Measurements from ENCODE around the gene AP1S1.
"Not testable (repeated sequence)": the region's sequence is repeated elsewhere in the genome, so short reads cannot be mapped to it uniquely, and the experiment has no call there.

Gene AP1S1

GRCh38 chr7:101125989-101126650 lies 28.2 kb upstream of the AP1S1 start:
- DNase-seq: no peak

DNA sequence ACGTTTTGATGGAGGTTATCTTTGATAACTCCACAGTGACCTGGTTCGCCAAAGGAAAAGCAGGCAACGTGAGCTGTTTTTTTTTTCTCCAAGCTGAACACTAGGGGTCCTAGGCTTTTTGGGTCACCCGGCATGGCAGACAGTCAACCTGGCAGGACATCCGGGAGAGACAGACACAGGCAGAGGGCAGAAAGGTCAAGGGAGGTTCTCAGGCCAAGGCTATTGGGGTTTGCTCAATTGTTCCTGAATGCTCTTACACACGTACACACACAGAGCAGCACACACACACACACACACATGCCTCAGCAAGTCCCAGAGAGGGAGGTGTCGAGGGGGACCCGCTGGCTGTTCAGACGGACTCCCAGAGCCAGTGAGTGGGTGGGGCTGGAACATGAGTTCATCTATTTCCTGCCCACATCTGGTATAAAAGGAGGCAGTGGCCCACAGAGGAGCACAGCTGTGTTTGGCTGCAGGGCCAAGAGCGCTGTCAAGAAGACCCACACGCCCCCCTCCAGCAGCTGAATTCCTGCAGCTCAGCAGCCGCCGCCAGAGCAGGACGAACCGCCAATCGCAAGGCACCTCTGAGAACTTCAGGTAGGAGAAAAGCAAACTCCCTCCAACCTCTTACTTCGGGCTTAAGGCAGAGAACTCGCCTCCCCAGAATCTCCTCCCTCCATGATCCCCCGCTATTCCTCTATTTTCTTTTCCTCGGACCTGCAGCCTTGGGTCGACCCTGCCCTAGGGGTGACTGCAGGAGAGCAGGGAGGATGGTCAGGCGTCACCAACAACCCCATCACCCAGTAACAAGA lies 27.4 kb upstream of the AP1S1 start, which contains the start of gene SERPINE1:
Gene SERPINE1, plus strand, starts transcription at position 454 of the 809 bp plus-strand sequence. CDS start 1,290 bp downstream, outside the sequence.
- peak; percentile 24 for DNase-seq

DNA sequence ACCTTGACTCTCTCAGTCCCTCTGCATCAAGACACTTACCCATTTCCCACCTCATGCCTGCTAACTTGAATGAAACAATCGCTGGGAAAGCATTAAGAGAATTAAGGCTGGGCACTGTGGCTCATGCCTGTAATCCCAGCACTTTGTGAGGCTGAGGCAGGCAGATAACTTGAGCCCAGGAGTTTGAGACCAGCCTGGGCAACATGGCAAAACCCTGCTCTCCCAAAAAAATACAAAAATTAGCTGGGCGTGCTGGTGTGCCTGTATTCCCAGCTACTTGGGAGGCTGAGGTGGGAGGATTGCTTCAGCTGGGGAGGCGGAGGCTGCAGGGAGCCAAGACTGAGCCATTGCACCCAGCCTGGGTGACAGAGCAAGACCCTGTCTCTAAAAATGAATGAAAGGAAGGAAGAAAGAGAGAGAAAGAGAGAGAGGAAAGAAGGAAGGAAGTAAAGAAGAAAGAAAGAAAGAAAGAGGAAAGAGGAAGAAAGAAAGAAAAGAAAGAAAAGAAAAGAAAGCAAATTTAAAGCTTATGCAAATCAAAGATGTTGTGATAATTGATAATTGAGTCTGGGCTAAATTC lies 26.7 kb upstream of the AP1S1 start:
- no peak for DNase-seq

- no peak for DNase-seq
These were observed 26.0 kb upstream of the AP1S1 start for GRCh38 chr7:101128040-101128834.

GRCh38 chr7:101129603-101130117 lies 24.6 kb upstream of the AP1S1 start:
- no peak for DNase-seq

- not testable (repeated sequence) for DNase-seq
These were observed 21.4 kb upstream of the AP1S1 start for GRCh38 chr7:101132626-101133600.

GRCh38 chr7:101133621-101134398 lies 20.5 kb upstream of the AP1S1 start:
- DNase-seq: no peak

- no peak for DNase-seq
These were observed 19.8 kb upstream of the AP1S1 start for GRCh38 chr7:101134399-101134980.

- DNase-seq: no peak
These were observed 16.5 kb upstream of the AP1S1 start for GRCh38 chr7:101137651-101138212.

DNA sequence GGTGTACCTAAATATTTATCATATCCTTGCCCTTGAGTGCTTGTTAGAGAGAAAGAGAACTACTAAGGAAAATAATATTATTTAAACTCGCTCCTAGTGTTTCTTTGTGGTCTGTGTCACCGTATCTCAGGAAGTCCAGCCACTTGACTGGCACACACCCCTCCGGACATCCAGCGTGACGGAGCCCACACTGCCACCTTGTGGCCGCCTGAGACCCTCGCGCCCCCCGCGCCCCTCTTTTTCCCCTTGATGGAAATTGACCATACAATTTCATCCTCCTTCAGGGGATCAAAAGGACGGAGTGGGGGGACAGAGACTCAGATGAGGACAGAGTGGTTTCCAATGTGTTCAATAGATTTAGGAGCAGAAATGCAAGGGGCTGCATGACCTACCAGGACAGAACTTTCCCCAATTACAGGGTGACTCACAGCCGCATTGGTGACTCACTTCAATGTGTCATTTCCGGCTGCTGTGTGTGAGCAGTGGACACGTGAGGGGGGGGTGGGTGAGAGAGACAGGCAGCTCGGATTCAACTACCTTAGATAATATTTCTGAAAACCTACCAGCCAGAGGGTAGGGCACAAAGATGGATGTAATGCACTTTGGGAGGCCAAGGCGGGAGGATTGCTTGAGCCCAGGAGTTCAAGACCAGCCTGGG lies 15.9 kb upstream of the AP1S1 start:
- peak; percentile 75 for DNase-seq

DNA sequence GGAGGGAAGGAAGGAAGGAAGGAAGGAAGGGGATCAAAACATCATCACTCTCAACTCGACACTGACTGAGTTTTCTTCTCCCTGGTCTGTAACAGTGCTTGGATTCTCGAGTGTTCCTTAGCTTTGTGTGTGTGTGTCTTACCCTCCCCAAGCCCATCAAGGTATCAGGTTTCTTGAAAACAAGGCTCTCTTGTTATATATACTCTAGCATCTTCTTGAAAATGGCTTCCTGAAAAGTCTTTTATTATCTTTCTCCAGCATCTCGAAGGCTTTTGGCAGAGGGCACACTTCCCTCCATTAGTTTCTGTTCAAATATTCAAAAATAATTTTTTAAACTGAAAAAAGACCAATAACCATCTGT lies 14.0 kb upstream of the AP1S1 start:
- no peak for DNase-seq

DNA sequence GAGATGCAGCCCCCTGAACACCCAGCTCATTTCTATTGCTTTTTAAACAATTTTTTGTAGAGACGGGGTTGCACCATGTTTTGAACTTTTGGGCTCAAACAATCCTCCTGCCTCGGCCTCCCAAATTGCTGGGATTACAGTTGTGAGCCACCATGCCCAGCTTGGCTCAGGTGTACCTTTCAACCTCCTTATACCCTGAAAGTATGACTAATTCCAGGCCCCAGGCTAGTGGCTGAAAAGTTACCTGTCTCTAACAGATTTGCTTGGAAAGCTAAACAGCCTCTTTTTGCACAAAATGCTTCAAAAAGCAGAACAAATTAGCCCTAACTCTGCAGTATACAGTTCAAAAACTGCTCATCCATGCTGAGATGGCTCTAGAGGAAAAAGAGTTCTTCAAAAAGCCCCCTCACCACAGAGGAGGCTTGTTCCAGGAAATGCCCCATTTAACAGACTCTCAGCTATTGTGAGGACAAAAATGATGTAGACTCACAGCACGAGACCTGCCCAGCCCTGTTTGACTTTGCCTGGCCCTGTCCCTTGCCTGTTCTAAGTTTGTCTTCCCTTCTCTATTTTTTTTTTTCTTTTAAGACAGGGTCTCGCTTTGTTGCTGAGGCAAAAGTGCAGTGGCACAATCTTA lies 13.4 kb upstream of the AP1S1 start:
- DNase-seq: no peak

DNA sequence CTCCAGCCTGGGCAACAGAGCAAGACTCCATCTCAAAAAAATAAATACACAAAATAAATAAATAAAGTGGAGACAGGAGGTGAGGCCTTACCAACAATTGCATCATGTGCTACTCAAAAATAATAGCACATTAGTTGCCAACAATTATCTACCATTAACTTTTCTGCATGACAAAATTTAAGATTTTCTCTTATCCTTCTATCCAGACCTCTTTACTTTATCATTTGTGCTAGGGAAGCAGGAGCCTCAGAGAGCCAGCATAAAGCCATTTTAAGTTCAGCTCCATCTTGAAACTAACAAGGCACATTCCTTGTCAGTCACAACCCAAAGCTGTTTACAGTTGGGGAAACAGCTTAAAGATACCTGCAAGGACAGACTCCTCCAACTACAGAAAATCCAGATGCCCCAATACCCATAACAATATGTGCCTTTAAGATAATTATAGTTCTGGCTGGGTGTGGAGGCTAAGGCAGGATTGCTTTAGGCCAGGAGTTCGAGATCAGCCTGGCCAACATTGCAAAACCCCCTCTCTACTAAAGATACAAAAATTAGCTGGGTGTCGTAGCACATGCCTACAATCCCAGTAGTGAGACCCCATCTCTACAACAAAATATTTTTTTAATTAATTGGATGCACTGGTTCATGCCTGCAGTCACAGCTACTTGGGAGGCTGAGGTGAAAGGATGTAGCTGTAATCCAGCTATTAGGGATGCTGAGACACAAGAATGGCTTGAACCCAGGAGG lies 2.2 kb upstream of the AP1S1 start:
- no peak for DNase-seq

GRCh38 chr7:101154693-101155102 lies 422 bp downstream of the AP1S1 start:
- no peak for DNase-seq

- no peak for DNase-seq
These were observed 1.0 kb downstream of the AP1S1 start for GRCh38 chr7:101155303-101155702.

- no peak for DNase-seq
These were observed 2.0 kb downstream of the AP1S1 start for GRCh38 chr7:101156277-101156676.

- DNase-seq: no peak
These were observed 2.8 kb downstream of the AP1S1 start for GRCh38 chr7:101156866-101157589.

All from activated effector memory CD4-positive, alpha-beta T cell treated with Interleukin-2 at 50 U/mL for 16 hours (primary cell).